ENCODE results near the gene LRIG1.
A peak's percentile ranks its signal among the peaks of the same experiment; 100 is the strongest.

Gene LRIG1

DNA sequence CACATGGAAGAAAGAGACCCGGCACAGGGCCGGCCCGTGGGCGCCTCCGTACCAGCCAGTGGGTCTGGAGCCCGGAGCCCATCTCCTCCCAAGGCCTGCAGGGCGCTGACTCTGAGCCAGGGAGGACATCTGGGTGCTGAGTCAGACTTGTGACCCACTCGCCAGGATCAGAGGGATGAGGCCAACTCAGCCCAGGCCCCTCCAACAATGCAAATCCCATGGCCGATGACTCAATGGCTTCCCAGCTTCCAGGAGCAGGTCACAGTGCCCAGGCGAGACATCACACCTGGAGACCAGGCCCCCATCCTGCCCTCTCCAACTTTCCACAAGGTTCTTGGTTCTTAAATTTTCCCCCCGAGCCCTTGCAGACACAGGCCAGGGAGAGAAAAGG, 95.1 kb downstream of the LRIG1 start:
- TF ChIP-seq, protein P1, sequence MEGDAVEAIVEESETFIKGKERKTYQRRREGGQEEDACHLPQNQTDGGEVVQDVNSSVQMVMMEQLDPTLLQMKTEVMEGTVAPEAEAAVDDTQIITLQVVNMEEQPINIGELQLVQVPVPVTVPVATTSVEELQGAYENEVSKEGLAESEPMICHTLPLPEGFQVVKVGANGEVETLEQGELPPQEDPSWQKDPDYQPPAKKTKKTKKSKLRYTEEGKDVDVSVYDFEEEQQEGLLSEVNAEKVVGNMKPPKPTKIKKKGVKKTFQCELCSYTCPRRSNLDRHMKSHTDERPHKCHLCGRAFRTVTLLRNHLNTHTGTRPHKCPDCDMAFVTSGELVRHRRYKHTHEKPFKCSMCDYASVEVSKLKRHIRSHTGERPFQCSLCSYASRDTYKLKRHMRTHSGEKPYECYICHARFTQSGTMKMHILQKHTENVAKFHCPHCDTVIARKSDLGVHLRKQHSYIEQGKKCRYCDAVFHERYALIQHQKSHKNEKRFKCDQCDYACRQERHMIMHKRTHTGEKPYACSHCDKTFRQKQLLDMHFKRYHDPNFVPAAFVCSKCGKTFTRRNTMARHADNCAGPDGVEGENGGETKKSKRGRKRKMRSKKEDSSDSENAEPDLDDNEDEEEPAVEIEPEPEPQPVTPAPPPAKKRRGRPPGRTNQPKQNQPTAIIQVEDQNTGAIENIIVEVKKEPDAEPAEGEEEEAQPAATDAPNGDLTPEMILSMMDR (IDR thresholded peaks at IDR 0.05; ENCODE audit: low read length, missing control alignments): no peak
- DNase-seq (ENCODE audit: low read depth): peak; percentile 50

DNA sequence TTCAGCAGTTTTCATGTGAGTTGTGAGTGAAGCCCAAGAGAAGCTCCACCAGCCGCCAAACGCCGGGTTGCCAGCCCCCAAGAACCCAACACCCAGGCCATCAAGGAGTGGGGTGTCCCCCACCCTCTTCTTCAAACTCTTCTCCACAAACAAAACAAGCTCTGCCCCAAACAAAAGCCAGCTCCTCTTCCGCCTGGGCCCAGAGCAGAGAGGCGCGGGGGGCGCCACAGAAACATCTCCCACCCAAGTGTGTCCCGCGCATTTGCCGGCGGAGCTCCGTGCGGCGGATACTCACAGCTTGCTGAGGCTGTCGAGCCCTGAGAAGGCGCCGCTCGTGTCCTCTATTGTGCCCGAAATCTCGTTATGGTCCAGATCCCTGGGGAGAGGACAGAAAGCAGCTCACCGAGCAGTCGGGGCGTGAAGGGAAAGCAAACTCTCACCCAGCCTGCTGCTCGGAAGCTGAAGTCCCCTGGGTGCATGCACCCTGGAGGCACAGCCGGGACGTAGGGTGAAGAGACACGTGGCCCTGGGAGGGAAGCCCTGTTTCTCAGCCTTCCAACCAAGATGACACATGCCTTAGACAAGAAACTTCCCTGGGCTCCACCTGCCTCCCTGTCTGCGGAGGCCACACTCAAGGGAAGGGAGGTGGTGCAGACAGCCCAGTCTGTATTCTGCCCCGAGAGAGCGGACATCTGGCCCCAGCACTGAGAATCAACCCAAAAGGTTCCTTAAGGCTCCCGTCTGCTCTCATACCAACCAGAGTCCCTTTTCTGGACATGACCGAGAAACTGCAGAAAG, 95.7 kb downstream of the LRIG1 start:
- H3K4me3 ChIP-seq (replicated peaks; ENCODE audit: low read depth, low read length): no peak overlapping the region
- no peak for DNase-seq (ENCODE audit: low read depth)

More for the DNA sequence above, 95.1 kb downstream of the LRIG1 start:
- no peak overlapping the region for H3K4me3 ChIP-seq (replicated peaks; ENCODE audit: low read depth, low read length)

DNA sequence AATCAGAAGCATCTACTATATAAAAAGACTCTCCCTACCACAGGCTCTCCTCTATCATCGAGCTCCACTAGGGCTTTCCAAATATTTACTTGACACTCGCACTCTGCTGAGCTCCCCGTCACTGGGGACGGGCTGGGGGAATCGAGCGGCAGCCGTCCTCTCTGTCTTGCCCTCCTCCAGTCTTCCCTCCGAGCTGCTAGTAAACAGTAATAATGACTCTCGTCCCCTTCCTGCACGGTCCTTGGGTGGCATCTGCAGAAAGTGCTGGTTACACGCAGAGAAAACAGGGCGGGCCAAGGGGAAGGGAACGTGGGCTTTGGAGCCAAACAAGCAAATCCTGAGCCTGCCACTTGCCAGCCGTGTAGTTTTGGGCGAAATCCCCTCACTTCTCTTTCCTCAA, 96.6 kb downstream of the LRIG1 start:
- DNase-seq (ENCODE audit: low read depth): no peak
- no peak overlapping the region for H3K4me3 ChIP-seq (replicated peaks; ENCODE audit: low read depth, low read length)
- TF ChIP-seq, protein P1 (IDR thresholded peaks at IDR 0.05; ENCODE audit: low read length, missing control alignments): no peak

More for the DNA sequence above, 95.7 kb downstream of the LRIG1 start:
- TF ChIP-seq, protein P1 (IDR thresholded peaks at IDR 0.05; ENCODE audit: low read length, missing control alignments): no peak

- no peak overlapping the region for H3K4me3 ChIP-seq (replicated peaks; ENCODE audit: low read depth, low read length)
- no peak for DNase-seq (ENCODE audit: low read depth)
- TF ChIP-seq, protein P1 (IDR thresholded peaks at IDR 0.05; ENCODE audit: low read length, missing control alignments): no peak
These were observed 97.4 kb downstream of the LRIG1 start for GRCh38 chr3:66403323-66403990.

- no peak overlapping the region for H3K4me3 ChIP-seq (replicated peaks; ENCODE audit: low read depth, low read length)
- no peak for DNase-seq (ENCODE audit: low read depth)
- TF ChIP-seq, protein P1 (IDR thresholded peaks at IDR 0.05; ENCODE audit: low read length, missing control alignments): no peak
These were observed 98.1 kb downstream of the LRIG1 start for GRCh38 chr3:66402596-66403290.

GRCh38 chr3:66401675-66402491, 98.9 kb downstream of the LRIG1 start:
- H3K4me3 ChIP-seq (replicated peaks; ENCODE audit: low read depth, low read length): no peak overlapping the region
- no peak for DNase-seq (ENCODE audit: low read depth)
- TF ChIP-seq, protein P1 (IDR thresholded peaks at IDR 0.05; ENCODE audit: low read length, missing control alignments): no peak
